Activated CD8-positive, alpha-beta T cell treated with anti-CD3 and anti-CD28 coated beads for 36 hours (primary cell): ENCODE data around the gene TNS1. TPM values are rescaled to one million over a fixed set of nuclear protein-coding genes. Genes with fewer than 3 reads are reported as not detected.

Experiments
- ATAC-seq: fragments of 200-7000 bp; cut with Tn5 transposase; one replicate; pipeline ENCODE4 v1.10.0; 2021; ENCODE audit warnings: mild to moderate bottlenecking, moderate library complexity
- CTCF ChIA-PET: fragments of 350-600 bp; sonication (Branson Sonifier 250); formaldehyde crosslinking; loops from one replicate; lab custom pipeline; 2021; ENCODE audit warnings: antibody characterized with exemption; lab: Charles Lee
- POLR2A ChIA-PET: fragments of 350-600 bp; sonication (Branson Sonifier 250); formaldehyde crosslinking; loops from one replicate; lab custom pipeline; 2021; ENCODE audit warnings: antibody characterized with exemption; lab: Charles Lee
- DNase-seq: peaks from one replicate; pipeline ENCODE4 v3.0.0-alpha.2; 2020
- H3K27ac Mint-ChIP-seq: one replicate; pipeline ENCODE4 v1.8.0; 2021; ENCODE audit warnings: mild to moderate bottlenecking, mixed read lengths
- H3K27me3 Mint-ChIP-seq: one replicate; pipeline ENCODE4 v1.8.0; 2021; ENCODE audit warnings: mixed read lengths
- H3K36me3 Mint-ChIP-seq: one replicate; pipeline ENCODE4 v1.8.0; 2021; ENCODE audit warnings: low read depth, mixed read lengths
- H3K4me1 Mint-ChIP-seq: one replicate; pipeline ENCODE4 v1.8.0; 2021; ENCODE audit warnings: low read depth, mixed read lengths
- H3K4me3 Mint-ChIP-seq: one replicate; pipeline ENCODE4 v1.8.0; 2021; ENCODE audit warnings: mild to moderate bottlenecking, moderate library complexity, mixed read lengths
- H3K9me3 Mint-ChIP-seq: one replicate; pipeline ENCODE4 v1.8.0; 2021; ENCODE audit warnings: mixed read lengths
- CTCF ChIP-seq: fragments of 200-600 bp; IDR thresholded peaks from one replicate; pipeline ENCODE4 v1.8.0; 2022; ENCODE audit warnings: antibody characterized with exemption, mild to moderate bottlenecking
- intact Hi-C: fragments of 100-400 bp; cut with micrococcal nuclease; formaldehyde crosslinking; loops from one replicate; pipeline ENCODE4 v1.10.0; 2022
- total RNA-seq, 2 experiments: library from RNA; stranded (reverse); gene quantifications; one replicate each; pipeline ENCODE4 v1.2.3, GENCODE V29; 2021

The TNS1 gene
- total RNA-seq, 2 experiments from 2014 or later: 1.8 to 2.0 TPM

GRCh38 chr2:217927601-217928323 lies 75.0 kb downstream of the TNS1 start:
- no peaks in the 10 kb centered on the region for H3K9me3 Mint-ChIP-seq
- TF ChIP-seq CTCF: no peak
- ChIA-PET CTCF (interaction anchor here (1.6 kb wide), 1 partner anchor 139 kb away, joined by 4 read pairs; no protein-coding TSS in a partner anchor), POLR2A (no interaction called here)
- no peaks in the 10 kb centered on the region for H3K36me3 Mint-ChIP-seq
- DNase-seq (no peak), ATAC-seq (no peak)
- H3K27me3 Mint-ChIP-seq: peaks cover 5% of the 10 kb centered on the region
- H3K4me3 Mint-ChIP-seq: no peak overlapping the region
- intact Hi-C loops: no loop called here
- H3K27ac Mint-ChIP-seq: no peak overlapping the region
- peaks cover 2% of the 10 kb centered on the region for H3K4me1 Mint-ChIP-seq

- Mint-ChIP-seq H3K4me1 (peaks cover 2% of the 10 kb centered on the region), H3K27ac (no peak overlapping the region), H3K9me3 (no peaks in the 10 kb centered on the region), H3K4me3 (no peak overlapping the region), H3K27me3 (peaks cover 3% of the 10 kb centered on the region), H3K36me3 (no peaks in the 10 kb centered on the region)
- ChIA-PET POLR2A (no interaction called here), CTCF (no interaction called here)
- ATAC-seq (no peak), DNase-seq (no peak)
- no peak for TF ChIP-seq CTCF
- intact Hi-C loops: no loop called here
Observed at GRCh38 chr2:217926801-217927200, 76.0 kb downstream of the TNS1 start.

DNA sequence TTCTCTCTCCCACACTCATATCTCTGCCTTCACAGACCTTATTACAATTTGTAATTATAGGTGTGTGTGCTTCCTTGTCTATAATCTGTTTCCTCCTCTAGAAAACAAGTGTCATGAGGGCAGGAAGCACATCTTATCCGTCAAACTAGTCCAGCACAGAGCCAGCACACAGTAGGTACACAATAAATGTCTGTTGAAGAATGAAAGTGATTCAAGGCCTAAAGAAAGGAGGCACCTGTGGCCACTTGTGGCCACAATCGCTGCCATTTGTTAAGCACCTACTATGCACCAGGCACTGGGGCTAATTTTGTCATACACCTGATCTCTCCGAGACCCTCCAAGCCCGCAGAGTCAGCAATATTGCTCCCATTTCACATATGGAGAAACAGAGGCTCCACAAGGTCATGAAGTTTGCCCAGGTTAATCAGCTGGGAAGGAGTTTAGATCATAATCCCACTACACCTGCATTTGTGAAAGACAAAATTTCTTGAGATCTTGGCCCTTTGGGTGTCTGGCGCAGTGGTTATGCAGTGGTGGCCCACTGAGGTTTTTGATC lies 78.4 kb downstream of the TNS1 start:
- no peaks in the 10 kb centered on the region for H3K27me3 Mint-ChIP-seq
- H3K9me3 Mint-ChIP-seq: no peaks in the 10 kb centered on the region
- ChIA-PET CTCF (no interaction called here), POLR2A (interaction anchor here (0.8 kb wide), 1 partner anchor 8 kb away, joined by 3 read pairs; no protein-coding TSS in a partner anchor)
- no peak overlapping the region for H3K27ac Mint-ChIP-seq
- intact Hi-C loops: no loop called here
- TF ChIP-seq CTCF: no peak
- no peaks in the 10 kb centered on the region for H3K4me1 Mint-ChIP-seq
- ATAC-seq: no peak
- H3K36me3 Mint-ChIP-seq: no peaks in the 10 kb centered on the region
- DNase-seq: no peak
- H3K4me3 Mint-ChIP-seq: no peak overlapping the region

DNA sequence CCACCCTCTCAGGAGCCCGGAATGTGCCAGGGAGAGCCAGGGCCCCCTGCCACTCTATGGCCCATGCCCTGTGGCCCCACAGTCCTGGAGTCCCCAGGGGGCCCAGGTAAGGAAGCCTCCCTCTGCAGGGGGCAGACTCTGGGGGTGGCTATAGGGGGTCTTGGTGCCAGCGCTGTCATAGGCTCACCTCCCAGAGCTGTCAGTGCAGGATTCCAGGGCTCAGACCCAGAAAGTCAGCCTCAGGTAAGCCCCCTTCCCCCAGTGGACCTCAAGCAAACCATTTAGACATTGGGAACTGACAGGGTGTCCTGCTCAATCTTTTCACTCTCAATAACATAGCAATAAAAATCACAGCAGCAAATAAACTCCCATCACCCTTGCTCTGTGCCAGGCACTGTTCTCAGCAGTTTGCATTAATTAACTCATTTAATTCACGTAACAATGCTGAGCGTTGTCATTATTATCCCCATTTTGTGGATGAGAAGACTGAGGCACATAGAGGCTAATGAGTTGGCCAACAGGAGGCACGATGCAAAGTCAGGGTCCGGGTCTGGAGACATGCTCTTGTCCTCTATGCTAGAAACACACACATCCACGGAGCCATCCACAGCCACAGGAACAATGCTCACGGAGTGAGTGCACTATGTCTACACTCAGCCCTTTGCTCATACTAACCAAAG lies 79.6 kb downstream of the TNS1 start:
- Mint-ChIP-seq H3K4me1 (no peaks in the 10 kb centered on the region), H3K4me3 (no peak overlapping the region), H3K27me3 (no peaks in the 10 kb centered on the region), H3K36me3 (no peaks in the 10 kb centered on the region), H3K9me3 (no peaks in the 10 kb centered on the region), H3K27ac (no peak overlapping the region)
- ChIA-PET POLR2A (no interaction called here), CTCF (no interaction called here)
- ATAC-seq (no peak), DNase-seq (no peak)
- intact Hi-C loops: no loop called here
- TF ChIP-seq CTCF: no peak
